GM23338 (cell line): ENCODE measurements around the gene NGEF. TPM values are rescaled to one million over a fixed set of nuclear protein-coding genes. Genes with fewer than 3 reads are reported as not detected.

Source experiments
- ATAC-seq: fragments of 200-7000 bp; cut with Tn5 transposase; 3 replicates; pipeline ENCODE4 v1.9.1; 2020
- DNase-seq: peaks from one replicate; pipeline ENCODE4 v3.0.0-alpha.2; 2015; ENCODE audit warnings: low spot score
- H2AFZ ChIP-seq: fragments of 200-600 bp; sonication (generic); 2 replicates; pipeline ENCODE4 v1.8.0; 2016; ENCODE audit warnings: antibody characterized with exemption, mild to moderate bottlenecking, moderate library complexity
- H3F3A ChIP-seq: fragments of 200-600 bp; sonication (generic); replicated peaks from 2 replicates; pipeline ENCODE4 v1.8.0; 2017; ENCODE audit warnings: antibody characterized with exemption, mixed run types, low read depth
- H3K27ac ChIP-seq: fragments of 200-600 bp; sonication (generic); 2 replicates; pipeline ENCODE4 v1.6.1; 2016; ENCODE audit warnings: low read depth
- H3K27me3 ChIP-seq: fragments of 200-600 bp; sonication (generic); 2 replicates; pipeline ENCODE4 v1.8.0; 2016; ENCODE audit warnings: mild to moderate bottlenecking, mixed run types, moderate library complexity; ENCODE audit not compliant: insufficient read depth
- H3K36me3 ChIP-seq: fragments of 200-600 bp; sonication (generic); 2 replicates; pipeline ENCODE4 v1.8.0; 2016; ENCODE audit warnings: mild to moderate bottlenecking; ENCODE audit not compliant: insufficient read depth
- H3K4me1 ChIP-seq: fragments of 200-600 bp; sonication (generic); 2 replicates; pipeline ENCODE4 v1.8.0; 2016; ENCODE audit warnings: mild to moderate bottlenecking, moderate library complexity; ENCODE audit not compliant: insufficient read depth
- H3K4me2 ChIP-seq: fragments of 200-600 bp; sonication (generic); 2 replicates; pipeline ENCODE4 v1.7.1; 2017; ENCODE audit warnings: mixed run types
- H3K4me3 ChIP-seq: fragments of 200-600 bp; sonication (generic); 2 replicates; pipeline ENCODE4 v1.6.1; 2016; ENCODE audit warnings: mixed run types
- H3K79me2 ChIP-seq: fragments of 200-600 bp; sonication (generic); replicated peaks from 2 replicates; pipeline ENCODE4 v1.8.0; 2017; ENCODE audit warnings: mild to moderate bottlenecking; ENCODE audit not compliant: insufficient read depth
- H3K9me2 ChIP-seq: fragments of 200-600 bp; sonication (generic); 2 replicates; pipeline ENCODE4 v1.8.0; 2017; ENCODE audit not compliant: insufficient read depth
- H4K20me1 ChIP-seq: fragments of 200-600 bp; sonication (generic); replicated peaks from 2 replicates; pipeline ENCODE4 v1.8.0; 2017; ENCODE audit warnings: mild to moderate bottlenecking; ENCODE audit not compliant: insufficient read depth
- H3K27ac Mint-ChIP-seq: 2 replicates; pipeline ENCODE4 v1.8.0; 2020; ENCODE audit warnings: inconsistent platforms, mild to moderate bottlenecking, moderate library complexity, mixed read lengths
- H3K27me3 Mint-ChIP-seq: 3 replicates; pipeline ENCODE4 v1.8.0; 2022; ENCODE audit warnings: low read depth, mild to moderate bottlenecking, moderate library complexity, mixed read lengths, inconsistent platforms; ENCODE audit not compliant: insufficient read depth, poor library complexity
- H3K36me3 Mint-ChIP-seq: 3 replicates; pipeline ENCODE4 v1.8.0; 2021; ENCODE audit warnings: low read depth, mild to moderate bottlenecking, inconsistent platforms, moderate library complexity, mixed read lengths
- H3K4me1 Mint-ChIP-seq: 3 replicates; pipeline ENCODE4 v1.8.0; 2020; ENCODE audit warnings: mild to moderate bottlenecking, inconsistent platforms, mixed read lengths
- H3K4me3 Mint-ChIP-seq: 3 replicates; pipeline ENCODE4 v1.8.0; 2021; ENCODE audit warnings: moderate library complexity, mild to moderate bottlenecking, inconsistent platforms, mixed read lengths
- H3K9me3 Mint-ChIP-seq: 3 replicates; pipeline ENCODE4 v1.8.0; 2020; ENCODE audit warnings: moderate library complexity, mild to moderate bottlenecking, inconsistent platforms, mixed read lengths
- CREB1 ChIP-seq: fragments of 250-450 bp; sonication (Bioruptor Pico); IDR thresholded peaks from 2 replicates; pipeline ENCODE4 v1.5.0; 2020; ENCODE audit warnings: low read depth, mild to moderate bottlenecking, moderate library complexity
- EZH2 ChIP-seq: fragments of 200-600 bp; sonication (generic); IDR thresholded peaks from one replicate; pipeline ENCODE4 v1.8.0; 2017; ENCODE audit warnings: antibody characterized with exemption, mild to moderate bottlenecking, low read depth; ENCODE audit not compliant: unreplicated experiment
- EZH2phosphoT487 ChIP-seq: fragments of 200-600 bp; sonication (generic); IDR thresholded peaks from one replicate; pipeline ENCODE4 v1.8.1; 2018; ENCODE audit warnings: antibody characterized with exemption; ENCODE audit not compliant: unreplicated experiment
- JUNB ChIP-seq: IDR thresholded peaks from one replicate; pipeline ENCODE4 v1.6.1; 2016; ENCODE audit warnings: antibody characterized with exemption; ENCODE audit not compliant: unreplicated experiment
- NANOG ChIP-seq: IDR thresholded peaks from 2 replicates; pipeline ENCODE4 v1.6.1; 2016; ENCODE audit warnings: antibody characterized with exemption, borderline replicate concordance
- POLR2AphosphoS5 ChIP-seq: IDR thresholded peaks from 2 replicates; pipeline ENCODE4 v1.6.1; 2016; ENCODE audit warnings: antibody characterized with exemption, low read depth
- STAT1 ChIP-seq: IDR thresholded peaks from one replicate; pipeline ENCODE4 v1.6.1; 2016; ENCODE audit warnings: antibody characterized with exemption; ENCODE audit not compliant: unreplicated experiment
- ZNF114 ChIP-seq: fragments of 250-450 bp; sonication (Bioruptor Pico); IDR thresholded peaks from 2 replicates; pipeline ENCODE4 v1.5.0; 2020; ENCODE audit warnings: mild to moderate bottlenecking, moderate library complexity
- polyA plus RNA-seq: library from polyadenylated mRNA; unstranded; fragments of >200 nt; fragmentation: Nextera tagmentation; extraction: Ambion mirVana; gene quantifications from 2 replicates; pipeline ENCODE4 v1.2.1, GENCODE V29; 2016
- total RNA-seq: library from RNA; depleted of rRNA; stranded (reverse); fragments of >200 nt; shearing (Covaris generic); gene quantifications from 2 replicates; pipeline ENCODE4 v1.2.3, GENCODE V29; 2014
- TF ChIP-seq, protein P1 (sequence below): IDR thresholded peaks from one replicate; pipeline ENCODE4 v1.6.1; 2018; ENCODE audit warnings: antibody characterized with exemption; ENCODE audit not compliant: unreplicated experiment
- TF ChIP-seq, protein P2 (sequence below), 2 experiments: fragments of 200-600 bp in 1 of 2; sonication (generic) in 1 of 2; conservative IDR thresholded peaks; 2 replicates each; pipeline versions ENCODE4 v1.5.1 to v1.6.1; 2016 to 2017; ENCODE audit warnings: antibody characterized with exemption in 2 of 2, low read depth in 2 of 2, mild to moderate bottlenecking in 2 of 2, moderate library complexity in 1 of 2
- TF ChIP-seq, protein P3 (sequence below): IDR thresholded peaks from 2 replicates; pipeline ENCODE4 v1.6.1; 2016; ENCODE audit warnings: antibody characterized with exemption

Gene NGEF
- total and polyA plus RNA-seq, 2 experiments from 2014 or later: 1.8 to 5.4 TPM

DNA sequence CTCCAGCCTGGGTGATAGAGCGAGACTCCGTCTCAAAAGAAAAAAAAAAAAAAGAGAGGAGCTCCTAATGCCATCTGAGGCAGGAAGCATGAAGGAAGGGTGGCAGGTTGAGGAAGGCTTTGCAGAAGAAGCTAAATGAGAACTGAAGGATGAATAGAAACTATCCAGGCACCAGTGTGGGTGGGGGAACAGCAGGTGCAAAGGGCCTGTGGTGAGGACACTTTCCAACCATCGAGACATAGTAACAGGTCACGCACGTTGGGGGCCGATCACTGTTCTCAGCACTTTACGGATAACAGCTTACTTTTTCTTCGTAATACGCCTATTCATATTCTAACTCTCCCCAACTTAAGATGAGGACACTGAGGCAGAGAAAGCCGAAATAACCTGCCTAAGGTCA is 58.4 kb downstream of the NGEF start (continued):
- TF ChIP-seq, protein P1, sequence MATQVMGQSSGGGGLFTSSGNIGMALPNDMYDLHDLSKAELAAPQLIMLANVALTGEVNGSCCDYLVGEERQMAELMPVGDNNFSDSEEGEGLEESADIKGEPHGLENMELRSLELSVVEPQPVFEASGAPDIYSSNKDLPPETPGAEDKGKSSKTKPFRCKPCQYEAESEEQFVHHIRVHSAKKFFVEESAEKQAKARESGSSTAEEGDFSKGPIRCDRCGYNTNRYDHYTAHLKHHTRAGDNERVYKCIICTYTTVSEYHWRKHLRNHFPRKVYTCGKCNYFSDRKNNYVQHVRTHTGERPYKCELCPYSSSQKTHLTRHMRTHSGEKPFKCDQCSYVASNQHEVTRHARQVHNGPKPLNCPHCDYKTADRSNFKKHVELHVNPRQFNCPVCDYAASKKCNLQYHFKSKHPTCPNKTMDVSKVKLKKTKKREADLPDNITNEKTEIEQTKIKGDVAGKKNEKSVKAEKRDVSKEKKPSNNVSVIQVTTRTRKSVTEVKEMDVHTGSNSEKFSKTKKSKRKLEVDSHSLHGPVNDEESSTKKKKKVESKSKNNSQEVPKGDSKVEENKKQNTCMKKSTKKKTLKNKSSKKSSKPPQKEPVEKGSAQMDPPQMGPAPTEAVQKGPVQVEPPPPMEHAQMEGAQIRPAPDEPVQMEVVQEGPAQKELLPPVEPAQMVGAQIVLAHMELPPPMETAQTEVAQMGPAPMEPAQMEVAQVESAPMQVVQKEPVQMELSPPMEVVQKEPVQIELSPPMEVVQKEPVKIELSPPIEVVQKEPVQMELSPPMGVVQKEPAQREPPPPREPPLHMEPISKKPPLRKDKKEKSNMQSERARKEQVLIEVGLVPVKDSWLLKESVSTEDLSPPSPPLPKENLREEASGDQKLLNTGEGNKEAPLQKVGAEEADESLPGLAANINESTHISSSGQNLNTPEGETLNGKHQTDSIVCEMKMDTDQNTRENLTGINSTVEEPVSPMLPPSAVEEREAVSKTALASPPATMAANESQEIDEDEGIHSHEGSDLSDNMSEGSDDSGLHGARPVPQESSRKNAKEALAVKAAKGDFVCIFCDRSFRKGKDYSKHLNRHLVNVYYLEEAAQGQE: no peak
- no peak for TF ChIP-seq STAT1

DNA sequence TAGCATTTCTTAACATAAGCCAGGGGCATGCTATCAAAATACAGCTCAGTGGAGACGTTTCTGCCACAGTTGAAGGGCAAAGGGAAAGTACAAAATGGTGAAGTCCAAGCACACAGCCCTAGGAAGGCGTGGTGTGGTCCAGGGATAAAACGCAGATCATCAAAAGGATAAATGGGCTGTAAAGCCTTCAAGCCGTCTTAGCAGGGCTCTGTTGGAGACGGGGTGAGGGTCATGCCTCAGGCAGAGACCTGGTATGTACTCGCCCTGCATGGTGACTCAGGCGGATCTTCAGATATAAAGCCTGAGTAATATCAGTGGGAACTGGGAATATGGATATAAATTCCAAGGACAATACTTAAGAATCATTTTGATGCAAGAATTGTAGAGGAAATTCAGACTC is 61.2 kb downstream of the NGEF start:
- H3K27me3 Mint-ChIP-seq: peaks cover 2% of the 10 kb centered on the region
- H3K27ac Mint-ChIP-seq: no peak overlapping the region
- Histone ChIP-seq H3K79me2 (no peaks in the 10 kb centered on the region), H3K27ac (no peak overlapping the region), H3F3A (no peaks in the 10 kb centered on the region), H3K36me3 (no peaks in the 10 kb centered on the region), H2AFZ (0 out of 2 replicates have a peak overlapping the region, but pooled peaks have one; percentile 28), H4K20me1 (no peaks in the 10 kb centered on the region), H3K4me2 (no peak overlapping the region), H3K4me1 (peaks cover 5% of the 10 kb centered on the region; the same call in 1 of the 2 replicates), H3K27me3 (no peaks in the 10 kb centered on the region), H3K9me2 (no peaks in the 10 kb centered on the region), H3K4me3 (no peak overlapping the region)
- H3K36me3 Mint-ChIP-seq: no peaks in the 10 kb centered on the region
- H3K4me1 Mint-ChIP-seq: peaks cover 2% of the 10 kb centered on the region; the same call in 1 of the 3 replicates
- ATAC-seq: no peak
- no peak for TF ChIP-seq POLR2AphosphoS5
- H3K9me3 Mint-ChIP-seq: no peaks in the 10 kb centered on the region
- no peak for DNase-seq
- H3K4me3 Mint-ChIP-seq: no peak overlapping the region

DNA sequence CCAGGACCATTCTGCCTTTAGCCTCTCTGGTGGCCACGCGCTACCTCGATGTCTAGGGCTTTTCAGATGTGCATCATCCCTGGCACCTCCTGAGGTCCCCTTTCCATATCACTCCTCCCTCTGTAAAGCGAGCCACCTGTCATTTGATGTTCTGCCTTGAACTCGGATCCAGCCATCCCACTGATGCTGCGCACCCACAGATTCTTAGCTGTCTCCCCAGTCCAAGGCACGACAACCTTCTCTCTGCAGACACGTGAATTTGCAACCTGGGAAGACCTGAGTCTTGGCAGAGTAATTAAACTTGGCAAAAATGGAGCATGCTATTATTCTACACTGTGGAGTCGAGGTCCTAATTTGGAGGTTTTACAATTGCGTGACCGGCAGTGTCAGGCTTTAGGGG is 61.9 kb downstream of the NGEF start:
- H3K4me1 ChIP-seq: peaks cover 5% of the 10 kb centered on the region; the same call in 1 of the 2 replicates
- no peak overlapping the region for H2AFZ ChIP-seq
- H3K27ac Mint-ChIP-seq: no peak overlapping the region
- H3K9me2 ChIP-seq: no peaks in the 10 kb centered on the region
- H3K36me3 ChIP-seq: no peaks in the 10 kb centered on the region
- no peak overlapping the region for H3K4me2 ChIP-seq
- H3K79me2 ChIP-seq: no peaks in the 10 kb centered on the region
- no peaks in the 10 kb centered on the region for H3K36me3 Mint-ChIP-seq
- H3K4me3 ChIP-seq: no peak overlapping the region
- peaks cover 2% of the 10 kb centered on the region; the same call in 1 of the 3 replicates for H3K4me1 Mint-ChIP-seq
- no peaks in the 10 kb centered on the region for H4K20me1 ChIP-seq
- TF ChIP-seq NANOG (no peak), EZH2phosphoT487 (no peak), CREB1 (no peak), EZH2 (no peak), ZNF114 (CRISPR knock-in tag) (no peak), JUNB (no peak), STAT1 (no peak)
- TF ChIP-seq, protein P2, sequence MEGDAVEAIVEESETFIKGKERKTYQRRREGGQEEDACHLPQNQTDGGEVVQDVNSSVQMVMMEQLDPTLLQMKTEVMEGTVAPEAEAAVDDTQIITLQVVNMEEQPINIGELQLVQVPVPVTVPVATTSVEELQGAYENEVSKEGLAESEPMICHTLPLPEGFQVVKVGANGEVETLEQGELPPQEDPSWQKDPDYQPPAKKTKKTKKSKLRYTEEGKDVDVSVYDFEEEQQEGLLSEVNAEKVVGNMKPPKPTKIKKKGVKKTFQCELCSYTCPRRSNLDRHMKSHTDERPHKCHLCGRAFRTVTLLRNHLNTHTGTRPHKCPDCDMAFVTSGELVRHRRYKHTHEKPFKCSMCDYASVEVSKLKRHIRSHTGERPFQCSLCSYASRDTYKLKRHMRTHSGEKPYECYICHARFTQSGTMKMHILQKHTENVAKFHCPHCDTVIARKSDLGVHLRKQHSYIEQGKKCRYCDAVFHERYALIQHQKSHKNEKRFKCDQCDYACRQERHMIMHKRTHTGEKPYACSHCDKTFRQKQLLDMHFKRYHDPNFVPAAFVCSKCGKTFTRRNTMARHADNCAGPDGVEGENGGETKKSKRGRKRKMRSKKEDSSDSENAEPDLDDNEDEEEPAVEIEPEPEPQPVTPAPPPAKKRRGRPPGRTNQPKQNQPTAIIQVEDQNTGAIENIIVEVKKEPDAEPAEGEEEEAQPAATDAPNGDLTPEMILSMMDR (conservative IDR thresholded peaks at IDR 0.05; ENCODE audit: low read depth in 2 of 2): no peak
- TF ChIP-seq, protein P3, sequence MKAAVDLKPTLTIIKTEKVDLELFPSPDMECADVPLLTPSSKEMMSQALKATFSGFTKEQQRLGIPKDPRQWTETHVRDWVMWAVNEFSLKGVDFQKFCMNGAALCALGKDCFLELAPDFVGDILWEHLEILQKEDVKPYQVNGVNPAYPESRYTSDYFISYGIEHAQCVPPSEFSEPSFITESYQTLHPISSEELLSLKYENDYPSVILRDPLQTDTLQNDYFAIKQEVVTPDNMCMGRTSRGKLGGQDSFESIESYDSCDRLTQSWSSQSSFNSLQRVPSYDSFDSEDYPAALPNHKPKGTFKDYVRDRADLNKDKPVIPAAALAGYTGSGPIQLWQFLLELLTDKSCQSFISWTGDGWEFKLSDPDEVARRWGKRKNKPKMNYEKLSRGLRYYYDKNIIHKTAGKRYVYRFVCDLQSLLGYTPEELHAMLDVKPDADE: no peak
- TF ChIP-seq, protein P1: no peak
- H3K27me3 Mint-ChIP-seq: peaks cover 2% of the 10 kb centered on the region
- no peaks in the 10 kb centered on the region for H3K27me3 ChIP-seq
- DNase-seq (no peak), ATAC-seq (no peak)
- no peaks in the 10 kb centered on the region for H3K9me3 Mint-ChIP-seq
- no peak overlapping the region for H3K27ac ChIP-seq
- H3K4me3 Mint-ChIP-seq: no peak overlapping the region
- no peaks in the 10 kb centered on the region for H3F3A ChIP-seq
